Stimulated activated naive CD8-positive, alpha-beta T cell treated with anti-CD3 and anti-CD28 coated beads, Interleukin-15, amount 100 ng/mL, for 72 hours (primary cell): ENCODE measurements around the gene GHR.
A peak's percentile ranks its signal among the peaks of the same experiment; 100 is the strongest.
"Not testable (repeated sequence)": the region's sequence is repeated elsewhere in the genome, so short reads cannot be mapped to it uniquely, and the experiment has no call there.

ENCODE experiments used
- ATAC-seq: fragments of 150-1000 bp; cut with Tn5 transposase; 2 replicates; pipeline ENCODE4 v1.10.0; 2021; ENCODE audit warnings: mild to moderate bottlenecking, moderate library complexity
- DNase-seq, 2 donors: peaks; one replicate each; pipeline ENCODE4 v3.0.0; 2021 to 2022
- H3K27ac Mint-ChIP-seq, 2 donors: one replicate each; pipeline ENCODE4 v1.8.0; 2022; ENCODE audit warnings: mild to moderate bottlenecking in 2 of 2, mixed read lengths in 2 of 2, moderate library complexity in 2 of 2
- H3K27me3 Mint-ChIP-seq: one replicate; pipeline ENCODE4 v1.8.0; 2022; ENCODE audit warnings: mixed read lengths
- H3K4me1 Mint-ChIP-seq: one replicate; pipeline ENCODE4 v1.8.0; 2022; ENCODE audit warnings: mild to moderate bottlenecking, mixed read lengths
- H3K4me3 Mint-ChIP-seq, 2 donors: one replicate each; pipeline ENCODE4 v1.8.0; 2022; ENCODE audit warnings: mild to moderate bottlenecking in 2 of 2, mixed read lengths in 2 of 2, moderate library complexity in 1 of 2
- H3K9me3 Mint-ChIP-seq, 2 donors: one replicate each; pipeline ENCODE4 v1.8.0; 2022; ENCODE audit warnings: mixed read lengths in 2 of 2

GHR gene

GRCh38 chr5:42689391-42689790 is 266.2 kb downstream of the GHR start:
- DNase-seq (no peak), ATAC-seq (no peak)
- H3K4me1 Mint-ChIP-seq = no peaks in the 10 kb centered on the region
- peaks cover 0 to 8% of the 10 kb centered on the region in 2 donors for H3K9me3 Mint-ChIP-seq
- no peak overlapping the region for H3K4me3 Mint-ChIP-seq
- peaks cover 9% of the 10 kb centered on the region for H3K27me3 Mint-ChIP-seq
- no peak overlapping the region for H3K27ac Mint-ChIP-seq

- DNase-seq = no peak
- no peak for ATAC-seq
- no peak overlapping the region for H3K27ac Mint-ChIP-seq
- peaks cover 9% of the 10 kb centered on the region for H3K27me3 Mint-ChIP-seq
- no peak overlapping the region for H3K4me3 Mint-ChIP-seq
- H3K4me1 Mint-ChIP-seq = no peaks in the 10 kb centered on the region
- peaks cover 0 to 6% of the 10 kb centered on the region in 2 donors for H3K9me3 Mint-ChIP-seq
Observed at GRCh38 chr5:42691413-42691937, 268.2 kb downstream of the GHR start.

GRCh38 chr5:42701351-42702059 is 278.3 kb downstream of the GHR start:
- H3K27me3 Mint-ChIP-seq = no peaks in the 10 kb centered on the region
- DNase-seq = no peak
- no peaks in the 10 kb centered on the region for H3K4me1 Mint-ChIP-seq
- peaks cover 0 to 5% of the 10 kb centered on the region in 2 donors for H3K9me3 Mint-ChIP-seq
- no peak overlapping the region for H3K27ac Mint-ChIP-seq
- no peak overlapping the region for H3K4me3 Mint-ChIP-seq
- no peak for ATAC-seq

GRCh38 chr5:42703238-42703637 is 280.0 kb downstream of the GHR start:
- H3K4me3 Mint-ChIP-seq = no peak overlapping the region
- no peaks in the 10 kb centered on the region for H3K4me1 Mint-ChIP-seq
- H3K27ac Mint-ChIP-seq = no peak overlapping the region
- ATAC-seq (no peak), DNase-seq (no peak)
- H3K9me3 Mint-ChIP-seq = peaks cover 0 to 5% of the 10 kb centered on the region in 2 donors
- H3K27me3 Mint-ChIP-seq = no peaks in the 10 kb centered on the region

- ATAC-seq = no peak
- peaks cover 10% of the 10 kb centered on the region for H3K27me3 Mint-ChIP-seq
- peaks cover 13% of the 10 kb centered on the region for H3K4me1 Mint-ChIP-seq
- H3K4me3 Mint-ChIP-seq = no peak overlapping the region
- DNase-seq = no peak
- no peaks in the 10 kb centered on the region for H3K9me3 Mint-ChIP-seq
- no peak overlapping the region for H3K27ac Mint-ChIP-seq
Observed at GRCh38 chr5:42715785-42716184, 292.5 kb downstream of the GHR start.

- Mint-ChIP-seq H3K27me3 (peaks cover 29% of the 10 kb centered on the region), H3K9me3 (no peaks in the 10 kb centered on the region), H3K4me3 (no peak overlapping the region), H3K4me1 (peaks cover 13% of the 10 kb centered on the region), H3K27ac (no peak overlapping the region)
- ATAC-seq (peak; percentile 93), DNase-seq (peak; percentile 4 to 19)
Observed at GRCh38 chr5:42718591-42718990, 295.4 kb downstream of the GHR start.

- no peak for DNase-seq
Observed at GRCh38 chr5:42719034-42719433, 295.8 kb downstream of the GHR start.

GRCh38 chr5:42720251-42720650 is 297.0 kb downstream of the GHR start:
- Mint-ChIP-seq H3K27me3 (peaks cover 32% of the 10 kb centered on the region), H3K9me3 (no peaks in the 10 kb centered on the region), H3K4me3 (no peak overlapping the region), H3K4me1 (peaks cover 13% of the 10 kb centered on the region), H3K27ac (no peak overlapping the region)
- no peak for DNase-seq
- no peak for ATAC-seq

More at GRCh38 chr5:42719034-42719433, 295.8 kb downstream of the GHR start:
- H3K4me3 Mint-ChIP-seq = no peak overlapping the region
- H3K27ac Mint-ChIP-seq = peak overlapping the region in 1 of 2 donors; percentile 54
- peak; percentile 36 for ATAC-seq
- H3K27me3 Mint-ChIP-seq = peaks cover 32% of the 10 kb centered on the region
- H3K4me1 Mint-ChIP-seq = peaks cover 13% of the 10 kb centered on the region
- H3K9me3 Mint-ChIP-seq = no peaks in the 10 kb centered on the region

GRCh38 chr5:42721484-42721883 is 298.2 kb downstream of the GHR start:
- Mint-ChIP-seq H3K27ac (no peak overlapping the region), H3K9me3 (no peaks in the 10 kb centered on the region), H3K4me3 (no peak overlapping the region), H3K27me3 (peaks cover 39% of the 10 kb centered on the region), H3K4me1 (peaks cover 13% of the 10 kb centered on the region)
- ATAC-seq (no peak), DNase-seq (no peak)

- not testable (repeated sequence) for H3K4me3 Mint-ChIP-seq, DNase-seq, H3K9me3 Mint-ChIP-seq, ATAC-seq, H3K27ac Mint-ChIP-seq, H3K4me1 Mint-ChIP-seq, H3K27me3 Mint-ChIP-seq
Observed at GRCh38 chr5:42734531-42735058, 311.4 kb downstream of the GHR start.

GRCh38 chr5:42740920-42741319 is 317.7 kb downstream of the GHR start:
- H3K4me1 Mint-ChIP-seq = no peaks in the 10 kb centered on the region
- H3K9me3 Mint-ChIP-seq = no peaks in the 10 kb centered on the region
- H3K27ac Mint-ChIP-seq = no peak overlapping the region
- ATAC-seq = no peak
- DNase-seq = no peak
- no peaks in the 10 kb centered on the region for H3K27me3 Mint-ChIP-seq
- H3K4me3 Mint-ChIP-seq = no peak overlapping the region

GRCh38 chr5:42745426-42745825 is 322.2 kb downstream of the GHR start:
- Mint-ChIP-seq H3K4me3 (no peak overlapping the region), H3K27me3 (no peaks in the 10 kb centered on the region), H3K9me3 (no peaks in the 10 kb centered on the region), H3K4me1 (peaks cover 5% of the 10 kb centered on the region), H3K27ac (peak overlapping the region in 1 of 2 donors; percentile 66)
- DNase-seq (no peak), ATAC-seq (no peak)

- no peak overlapping the region for H3K4me3 Mint-ChIP-seq
- no peak overlapping the region for H3K27ac Mint-ChIP-seq
- H3K27me3 Mint-ChIP-seq = no peaks in the 10 kb centered on the region
- H3K4me1 Mint-ChIP-seq = peaks cover 5% of the 10 kb centered on the region
- no peaks in the 10 kb centered on the region for H3K9me3 Mint-ChIP-seq
- no peak for DNase-seq
- no peak for ATAC-seq
Observed at GRCh38 chr5:42745856-42746255, 322.6 kb downstream of the GHR start.

GRCh38 chr5:42749020-42749419 is 325.8 kb downstream of the GHR start:
- peak; percentile 55 for ATAC-seq
- no peaks in the 10 kb centered on the region for H3K27me3 Mint-ChIP-seq
- no peak overlapping the region for H3K27ac Mint-ChIP-seq

GRCh38 chr5:42750507-42750906 is 327.3 kb downstream of the GHR start:
- Mint-ChIP-seq H3K27me3 (no peaks in the 10 kb centered on the region), H3K4me3 (no peak overlapping the region), H3K4me1 (peaks cover 5% of the 10 kb centered on the region), H3K9me3 (no peaks in the 10 kb centered on the region), H3K27ac (peak overlapping the region in 1 of 2 donors; percentile 2)
- DNase-seq (no peak), ATAC-seq (no peak)

More at GRCh38 chr5:42749020-42749419, 325.8 kb downstream of the GHR start:
- Mint-ChIP-seq H3K4me3 (no peak overlapping the region), H3K4me1 (peaks cover 5% of the 10 kb centered on the region), H3K9me3 (no peaks in the 10 kb centered on the region)
- DNase-seq = no peak

GRCh38 chr5:42751044-42751443 is 327.8 kb downstream of the GHR start:
- Mint-ChIP-seq H3K4me1 (peaks cover 5% of the 10 kb centered on the region), H3K9me3 (no peaks in the 10 kb centered on the region), H3K27me3 (no peaks in the 10 kb centered on the region), H3K27ac (no peak overlapping the region), H3K4me3 (no peak overlapping the region)
- no peak for ATAC-seq
- no peak for DNase-seq
